WERI-Rb-1 (cell line): ENCODE results near the gene AAMP.

Experiments
- DNase-seq: peaks from one replicate; pipeline ENCODE4 v3.0.0-alpha.2; 2020
- H3K27ac ChIP-seq: fragments of 250-450 bp; sonication (Bioruptor Pico); 2 replicates; pipeline ENCODE4 v1.5.1; 2020; ENCODE audit warnings: mild to moderate bottlenecking, moderate library complexity
- H3K27me3 ChIP-seq: fragments of 250-450 bp; sonication (Bioruptor Pico); 2 replicates; pipeline ENCODE4 v1.5.1; 2021; ENCODE audit warnings: mild to moderate bottlenecking, low read depth, moderate library complexity; ENCODE audit not compliant: insufficient read depth, severe bottlenecking
- H3K36me3 ChIP-seq: fragments of 250-450 bp; sonication (Bioruptor Pico); 2 replicates; pipeline ENCODE4 v1.5.1; 2020; ENCODE audit warnings: mild to moderate bottlenecking, moderate library complexity
- H3K4me3 ChIP-seq: 2 replicates; pipeline ENCODE4 v1.5.1; 2011; ENCODE audit warnings: low read depth, mild to moderate bottlenecking, control low read depth, low read length
- H3K9me3 ChIP-seq: fragments of 250-450 bp; sonication (Bioruptor Pico); 2 replicates; pipeline ENCODE4 v1.5.1; 2021; ENCODE audit warnings: mild to moderate bottlenecking, moderate library complexity; ENCODE audit not compliant: severe bottlenecking
- CTCF ChIP-seq: IDR thresholded peaks from 2 replicates; pipeline ENCODE4 v1.5.1; 2011; ENCODE audit warnings: low read depth, mild to moderate bottlenecking, control low read depth, inconsistent platforms, low read length

Gene AAMP

GRCh38 chr2:218286570-218287459 is 16.9 kb upstream of the AAMP start:
- Histone ChIP-seq H3K36me3 (no peaks in the 10 kb centered on the region), H3K27ac (peak overlapping the region; percentile 68), H3K27me3 (no peaks in the 10 kb centered on the region), H3K4me3 (peak overlapping the region; percentile 44), H3K9me3 (no peaks in the 10 kb centered on the region)
- DNase-seq, result peak; percentile 86
- no peak for TF ChIP-seq CTCF

GRCh38 chr2:218285604-218286003 is 15.7 kb upstream of the AAMP start:
- peak overlapping the region; percentile 68 for H3K27ac ChIP-seq
- no peak for DNase-seq
- no peaks in the 10 kb centered on the region for H3K27me3 ChIP-seq
- H3K9me3 ChIP-seq, result no peaks in the 10 kb centered on the region
- no peak overlapping the region for H3K4me3 ChIP-seq
- no peak for TF ChIP-seq CTCF
- H3K36me3 ChIP-seq, result no peaks in the 10 kb centered on the region

GRCh38 chr2:218284106-218284811 is 14.3 kb upstream of the AAMP start:
- Histone ChIP-seq H3K27me3 (no peaks in the 10 kb centered on the region), H3K4me3 (no peak overlapping the region), H3K9me3 (no peaks in the 10 kb centered on the region), H3K27ac (no peak overlapping the region), H3K36me3 (no peaks in the 10 kb centered on the region)
- DNase-seq, result no peak
- no peak for TF ChIP-seq CTCF

GRCh38 chr2:218282173-218282991 is 12.4 kb upstream of the AAMP start:
- Histone ChIP-seq H3K4me3 (no peak overlapping the region), H3K27ac (no peak overlapping the region), H3K9me3 (no peaks in the 10 kb centered on the region), H3K27me3 (no peaks in the 10 kb centered on the region), H3K36me3 (no peaks in the 10 kb centered on the region)
- DNase-seq, result no peak
- TF ChIP-seq CTCF, result no peak

- Histone ChIP-seq H3K27ac (no peak overlapping the region), H3K9me3 (no peaks in the 10 kb centered on the region), H3K27me3 (no peaks in the 10 kb centered on the region), H3K36me3 (peaks cover 3% of the 10 kb centered on the region; the same call in 1 of the 2 replicates), H3K4me3 (no peak overlapping the region)
- no peak for TF ChIP-seq CTCF
- no peak for DNase-seq
Observed at GRCh38 chr2:218281449-218281848, 11.5 kb upstream of the AAMP start.
